GM12891 (cell line): ENCODE results near the gene ATP8A2.

Experiments
- POLR2A ChIP-seq: IDR thresholded peaks from 2 replicates; pipeline ENCODE4 v1.6.1; 2011; ENCODE audit warnings: low read depth, low read length, control low read depth
- POLR2AphosphoS5 ChIP-seq: IDR thresholded peaks from 2 replicates; pipeline ENCODE4 v1.6.1; 2011; ENCODE audit warnings: low read depth, low read length, control low read depth

- TF ChIP-seq POLR2AphosphoS5: no peak
- TF ChIP-seq POLR2A: no peak
Observed at GRCh38 chr13:25687471-25688225, 315.9 kb downstream of the ATP8A2 start.
